ENCODE results near the gene CDHR4. TPM values are rescaled to one million over a fixed set of nuclear protein-coding genes. Genes with fewer than 3 reads are reported as not detected.

Gene CDHR4
- total RNA-seq, 6 experiments from 2014 or later, result not detected

DNA sequence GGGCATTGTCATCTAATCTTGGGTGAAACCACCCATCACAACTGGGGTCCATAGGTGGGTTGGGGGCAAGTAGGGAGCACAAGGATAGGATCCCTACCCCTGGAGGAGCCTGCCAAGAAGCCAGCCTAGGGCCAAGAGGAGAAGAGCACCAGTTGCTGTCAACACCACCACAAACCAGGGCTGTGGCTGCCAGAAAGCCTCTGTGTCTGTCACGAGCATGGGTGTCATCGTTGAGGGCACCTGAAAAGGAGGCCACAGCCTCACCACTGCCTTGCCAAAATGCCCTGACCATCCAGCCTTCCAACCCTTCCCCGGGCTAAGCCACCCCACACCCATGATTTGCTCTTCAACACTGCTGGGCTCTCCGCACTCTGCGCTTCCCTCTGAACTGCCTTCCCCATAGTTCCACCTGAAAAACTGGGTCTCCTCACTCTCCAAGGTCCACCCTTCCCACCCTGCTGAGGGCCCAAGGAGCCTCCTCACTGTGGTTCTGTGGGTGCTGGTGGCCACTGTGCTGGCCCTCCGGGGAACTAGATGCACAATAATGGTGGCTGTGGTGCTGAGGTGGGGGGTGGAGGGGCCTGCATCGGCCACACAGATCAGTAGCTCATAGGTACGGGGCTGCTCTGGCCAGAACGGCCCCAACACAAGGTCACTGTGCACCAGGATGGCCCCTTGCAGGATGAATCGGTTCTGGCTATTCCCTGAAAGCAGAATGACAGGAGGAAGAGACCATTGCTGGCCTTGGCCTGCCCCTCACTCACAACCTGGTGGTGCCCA, 7.1 kb downstream of the CDHR4 start:
- ATAC-seq, result no peak
- 86% methylated on average over 4 of the region's 10 CpGs for WGBS (ENCODE audit: insufficient coverage, low coverage, low lambda C conversion rate, missing lambda C conversion rate)
- H3K9me3 ChIP-seq, result no peaks in the 10 kb centered on the region
- H3K27ac ChIP-seq, result no peak overlapping the region
- intact Hi-C loops (cut with DNase I), result no loop called here
- H3K36me3 ChIP-seq, result no peaks in the 10 kb centered on the region
- no peaks in the 10 kb centered on the region for H3K27me3 ChIP-seq
- no peaks in the 10 kb centered on the region for H3K4me1 ChIP-seq
- H3K4me3 ChIP-seq, result no peak overlapping the region
- no peak for TF ChIP-seq POLR2A (IDR thresholded peaks at IDR 0.05)
- TF ChIP-seq, protein P1, sequence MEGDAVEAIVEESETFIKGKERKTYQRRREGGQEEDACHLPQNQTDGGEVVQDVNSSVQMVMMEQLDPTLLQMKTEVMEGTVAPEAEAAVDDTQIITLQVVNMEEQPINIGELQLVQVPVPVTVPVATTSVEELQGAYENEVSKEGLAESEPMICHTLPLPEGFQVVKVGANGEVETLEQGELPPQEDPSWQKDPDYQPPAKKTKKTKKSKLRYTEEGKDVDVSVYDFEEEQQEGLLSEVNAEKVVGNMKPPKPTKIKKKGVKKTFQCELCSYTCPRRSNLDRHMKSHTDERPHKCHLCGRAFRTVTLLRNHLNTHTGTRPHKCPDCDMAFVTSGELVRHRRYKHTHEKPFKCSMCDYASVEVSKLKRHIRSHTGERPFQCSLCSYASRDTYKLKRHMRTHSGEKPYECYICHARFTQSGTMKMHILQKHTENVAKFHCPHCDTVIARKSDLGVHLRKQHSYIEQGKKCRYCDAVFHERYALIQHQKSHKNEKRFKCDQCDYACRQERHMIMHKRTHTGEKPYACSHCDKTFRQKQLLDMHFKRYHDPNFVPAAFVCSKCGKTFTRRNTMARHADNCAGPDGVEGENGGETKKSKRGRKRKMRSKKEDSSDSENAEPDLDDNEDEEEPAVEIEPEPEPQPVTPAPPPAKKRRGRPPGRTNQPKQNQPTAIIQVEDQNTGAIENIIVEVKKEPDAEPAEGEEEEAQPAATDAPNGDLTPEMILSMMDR (IDR thresholded peaks at IDR 0.05), result no peak
- peak in 1 of 3 donors; percentile 35 for DNase-seq

- no CpG with 5 or more reads among the region's 4 CpGs for WGBS (ENCODE audit: insufficient coverage, low coverage, low lambda C conversion rate, missing lambda C conversion rate)
- intact Hi-C loops (cut with DNase I), result no loop called here
- H3K27me3 ChIP-seq, result no peaks in the 10 kb centered on the region
- no peak overlapping the region for H3K4me3 ChIP-seq
- TF ChIP-seq, protein P1 (IDR thresholded peaks at IDR 0.05), result no peak
- TF ChIP-seq POLR2A (IDR thresholded peaks at IDR 0.05), result no peak
- no peaks in the 10 kb centered on the region for H3K9me3 ChIP-seq
- ATAC-seq (no peak), DNase-seq (no peak)
- no peaks in the 10 kb centered on the region for H3K36me3 ChIP-seq
- H3K4me1 ChIP-seq, result no peaks in the 10 kb centered on the region
- H3K27ac ChIP-seq, result no peak overlapping the region
Observed at GRCh38 chr3:49791571-49791970, 8.1 kb downstream of the CDHR4 start.

DNA sequence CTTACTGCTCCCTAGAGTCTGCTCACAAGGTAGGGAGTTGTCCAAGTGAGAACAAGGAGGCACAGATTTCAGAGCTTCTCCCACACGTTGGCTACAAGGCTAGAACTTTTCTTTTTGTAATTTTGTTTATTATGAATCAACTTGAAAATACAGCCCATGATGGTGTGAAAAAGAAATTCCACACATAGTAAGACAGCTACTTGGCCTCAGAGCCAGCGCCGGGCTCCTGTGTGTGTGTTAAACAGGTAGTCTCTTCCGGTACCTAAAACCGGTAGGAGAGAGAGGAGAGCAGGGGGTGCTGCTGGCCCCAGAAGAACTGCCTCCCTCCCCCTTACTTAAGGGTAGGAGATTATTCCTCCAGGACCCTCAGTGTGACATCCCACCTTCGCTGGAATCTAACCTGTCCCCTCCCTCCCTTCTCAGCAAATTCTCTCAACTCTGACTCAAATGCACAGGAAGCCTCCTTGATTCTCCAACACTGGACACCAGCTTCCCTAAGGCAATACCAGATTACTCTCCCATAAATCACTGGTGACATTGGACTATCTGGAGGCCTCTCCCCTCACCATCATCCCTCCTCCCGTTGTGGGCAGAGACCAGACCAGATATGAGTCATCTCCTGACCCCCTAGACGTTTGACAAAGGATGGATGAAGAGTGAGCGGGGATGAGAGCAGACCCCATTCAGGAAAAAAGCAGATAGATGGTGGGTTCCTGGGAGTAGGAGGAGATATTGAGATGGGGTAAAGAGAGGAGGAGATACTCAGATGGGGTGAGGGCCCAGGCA, 8.9 kb downstream of the CDHR4 start:
- Histone ChIP-seq H3K27me3 (no peaks in the 10 kb centered on the region), H3K27ac (no peak overlapping the region), H3K4me3 (no peak overlapping the region), H3K4me1 (no peaks in the 10 kb centered on the region), H3K9me3 (no peaks in the 10 kb centered on the region), H3K36me3 (no peaks in the 10 kb centered on the region)
- no peak for ATAC-seq
- TF ChIP-seq, protein P1 (IDR thresholded peaks at IDR 0.05), result no peak
- TF ChIP-seq POLR2A (IDR thresholded peaks at IDR 0.05), result no peak
- DNase-seq, result peak in 1 of 3 donors; percentile 11
- 66% methylated on average over 9 of the region's 9 CpGs for WGBS (ENCODE audit: insufficient coverage, low coverage, low lambda C conversion rate, missing lambda C conversion rate)
- intact Hi-C loops (cut with DNase I), result no loop called here

DNA sequence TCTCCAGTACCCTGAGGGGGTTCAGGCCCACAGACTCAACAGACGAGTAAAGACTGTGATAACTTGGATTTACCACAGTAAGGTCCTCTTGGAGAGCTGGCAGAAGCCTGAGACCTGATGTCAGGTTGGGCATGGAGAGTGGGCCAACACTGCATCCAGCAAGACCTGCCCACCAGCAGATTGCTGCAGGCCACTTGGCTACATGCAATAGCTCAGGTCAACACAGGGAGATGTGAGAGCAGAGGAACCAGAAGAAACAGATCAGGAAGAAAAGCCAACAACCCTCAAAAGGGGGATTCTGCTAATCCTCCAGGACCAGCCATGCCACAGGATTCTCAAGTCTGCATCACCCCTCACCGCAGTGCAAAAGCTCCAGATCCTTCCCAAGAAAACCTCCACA, 11.6 kb downstream of the CDHR4 start:
- intact Hi-C loops (cut with DNase I), result no loop called here

More for the DNA sequence above, 11.6 kb downstream of the CDHR4 start:
- H3K27me3 ChIP-seq, result no peaks in the 10 kb centered on the region
- no peak for TF ChIP-seq POLR2A (IDR thresholded peaks at IDR 0.05)
- TF ChIP-seq, protein P1 (IDR thresholded peaks at IDR 0.05), result no peak
- no peaks in the 10 kb centered on the region for H3K36me3 ChIP-seq
- no peak overlapping the region for H3K27ac ChIP-seq
- WGBS (ENCODE audit: insufficient coverage, low coverage, low lambda C conversion rate, missing lambda C conversion rate), result 100% methylated on average over 1 of the region's 2 CpGs
- peaks cover 0 to 10% (median 5%) of the 10 kb centered on the region in 4 donors for H3K4me1 ChIP-seq
- no peaks in the 10 kb centered on the region for H3K9me3 ChIP-seq
- no peak overlapping the region for H3K4me3 ChIP-seq
- DNase-seq, result peak in 1 of 3 donors; percentile 24
- no peak for ATAC-seq

All from right lobe of liver (tissue), 6 donors.